Measurements from ENCODE around the gene MRC2.
"Not testable (repeated sequence)": the region's sequence is repeated elsewhere in the genome, so short reads cannot be mapped to it uniquely, and the experiment has no call there.

The MRC2 gene

GRCh38 chr17:62681939-62682381 lies 54.5 kb downstream of the MRC2 start:
- DNase-seq, result no peak

GRCh38 chr17:62684179-62684578 lies 56.7 kb downstream of the MRC2 start:
- DNase-seq, result no peak

- no peak for DNase-seq
Measured at GRCh38 chr17:62687997-62688396, 60.5 kb downstream of the MRC2 start.

- DNase-seq, result no peak
Measured at GRCh38 chr17:62688398-62689160, 61.1 kb downstream of the MRC2 start.

GRCh38 chr17:62689441-62690167 lies 62.1 kb downstream of the MRC2 start:
- no peak for DNase-seq

- no peak for DNase-seq
Measured at GRCh38 chr17:62690168-62690897, 62.9 kb downstream of the MRC2 start.

GRCh38 chr17:62691589-62691915 lies 64.1 kb downstream of the MRC2 start:
- DNase-seq, result not testable (repeated sequence)

- DNase-seq, result no peak
Measured at GRCh38 chr17:62692159-62692651, 64.7 kb downstream of the MRC2 start.

GRCh38 chr17:62692721-62693431 lies 65.4 kb downstream of the MRC2 start:
- DNase-seq, result peak; percentile 14

- DNase-seq, result no peak
Measured at GRCh38 chr17:62693616-62694409, 66.3 kb downstream of the MRC2 start.

GRCh38 chr17:62695093-62695738 lies 67.7 kb downstream of the MRC2 start:
- not testable (repeated sequence) for DNase-seq

- no peak for DNase-seq
Measured at GRCh38 chr17:62696256-62696655, 68.8 kb downstream of the MRC2 start.

GRCh38 chr17:62696726-62697490 lies 69.4 kb downstream of the MRC2 start:
- DNase-seq, result no peak

- DNase-seq, result not testable (repeated sequence)
Measured at GRCh38 chr17:62698459-62698858, 71.0 kb downstream of the MRC2 start.

- no peak for DNase-seq
Measured at GRCh38 chr17:62700964-62701705, 73.7 kb downstream of the MRC2 start.

- no peak for DNase-seq
Measured at GRCh38 chr17:62701706-62702085, 74.2 kb downstream of the MRC2 start.

GRCh38 chr17:62702746-62703260 lies 75.3 kb downstream of the MRC2 start:
- DNase-seq, result no peak

GRCh38 chr17:62703261-62703775 lies 75.8 kb downstream of the MRC2 start:
- DNase-seq, result peak; percentile 61

- peak; percentile 64 for DNase-seq
Measured at GRCh38 chr17:62703776-62704380, 76.4 kb downstream of the MRC2 start.

All from HCEC 1CT (cell line).